Muscle layer of duodenum (tissue), 2 donors: Measurements from ENCODE around the gene ANKRD40CL.

Experiments
- H3K27ac ChIP-seq: one replicate; pipeline ENCODE4 v1.7.0; 2013; ENCODE audit warnings: mild to moderate bottlenecking, low read length
- H3K27me3 ChIP-seq: one replicate; pipeline ENCODE4 v1.7.0; 2013; ENCODE audit warnings: low read depth, mild to moderate bottlenecking, control low read depth, low read length
- H3K36me3 ChIP-seq, 2 donors: one replicate each; pipeline ENCODE4 v1.7.0; 2013; ENCODE audit warnings: low read length in 2 of 2, control low read depth in 1 of 2, mild to moderate bottlenecking in 1 of 2; ENCODE audit not compliant: insufficient read depth in 2 of 2, control insufficient read depth in 1 of 2
- H3K4me1 ChIP-seq, 2 donors: one replicate each; pipeline ENCODE4 v1.7.0; 2013; ENCODE audit warnings: low read length in 2 of 2, mild to moderate bottlenecking in 2 of 2, control low read depth in 1 of 2, moderate library complexity in 1 of 2; ENCODE audit not compliant: insufficient read depth in 2 of 2, control insufficient read depth in 1 of 2
- H3K4me3 ChIP-seq, 2 donors: one replicate each; pipeline ENCODE4 v1.7.0; 2013; ENCODE audit warnings: low read length in 2 of 2, low read depth in 1 of 2, mild to moderate bottlenecking in 1 of 2
- H3K9me3 ChIP-seq, 2 donors: one replicate each; pipeline ENCODE4 v1.7.0; 2013; ENCODE audit warnings: low read length in 2 of 2, control low read depth in 1 of 2, mild to moderate bottlenecking in 1 of 2; ENCODE audit not compliant: control insufficient read depth in 1 of 2
- donor health status: healthy.

The ANKRD40CL gene

DNA sequence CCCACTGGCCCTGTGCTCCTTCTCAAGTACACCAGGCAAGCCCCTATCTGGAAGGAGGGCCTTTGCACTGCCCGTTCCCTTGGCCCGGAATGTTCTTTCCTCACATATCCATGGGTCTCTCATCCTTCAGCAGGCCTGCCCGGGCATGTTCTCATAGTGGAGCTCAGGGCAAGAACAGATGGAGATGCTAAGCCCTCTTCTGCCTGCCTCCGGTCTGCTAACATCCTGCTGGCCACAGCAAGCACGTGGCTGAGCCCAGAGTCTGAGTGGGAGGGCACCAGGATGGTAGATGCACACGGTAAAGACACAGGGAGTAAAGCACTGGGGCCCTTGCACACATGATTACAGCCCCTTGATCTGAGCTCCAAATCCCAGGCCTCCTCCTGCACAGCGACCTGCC, 19.8 kb upstream of the ANKRD40CL start:
- no peak overlapping the region for H3K4me3 ChIP-seq
- no peaks in the 10 kb centered on the region for H3K9me3 ChIP-seq
- no peaks in the 10 kb centered on the region for H3K27me3 ChIP-seq
- no peaks in the 10 kb centered on the region for H3K36me3 ChIP-seq
- peaks cover 0 to 15% of the 10 kb centered on the region in 2 donors for H3K4me1 ChIP-seq
- H3K27ac ChIP-seq = no peak overlapping the region

GRCh38 chr17:50785946-50786570, 18.7 kb upstream of the ANKRD40CL start:
- peaks cover 0 to 15% of the 10 kb centered on the region in 2 donors for H3K4me1 ChIP-seq
- no peaks in the 10 kb centered on the region for H3K27me3 ChIP-seq
- no peak overlapping the region for H3K27ac ChIP-seq
- no peaks in the 10 kb centered on the region for H3K36me3 ChIP-seq
- H3K9me3 ChIP-seq = no peaks in the 10 kb centered on the region
- H3K4me3 ChIP-seq = no peak overlapping the region

DNA sequence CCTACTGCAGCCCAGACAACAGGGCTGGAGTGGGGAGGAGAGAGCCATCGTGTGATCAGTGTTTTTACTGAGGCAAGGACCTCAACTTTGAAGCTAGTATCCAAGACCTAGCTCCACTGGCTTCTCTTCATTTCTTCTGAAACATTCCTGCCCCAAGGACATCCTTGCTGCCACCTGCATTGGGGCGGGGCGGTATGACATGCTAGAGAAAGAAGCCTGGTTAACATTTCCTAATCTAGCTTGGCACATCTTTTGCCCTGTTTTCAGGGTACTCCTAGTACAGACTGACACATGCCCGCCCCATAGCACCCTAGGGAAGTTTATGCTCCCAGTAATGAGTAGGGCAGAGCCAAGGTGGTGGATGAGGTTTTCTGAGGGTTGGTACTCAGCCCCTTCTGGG, 17.8 kb upstream of the ANKRD40CL start:
- H3K27ac ChIP-seq = no peak overlapping the region
- H3K27me3 ChIP-seq = no peaks in the 10 kb centered on the region
- no peak overlapping the region for H3K4me3 ChIP-seq
- H3K36me3 ChIP-seq = no peaks in the 10 kb centered on the region
- no peaks in the 10 kb centered on the region for H3K9me3 ChIP-seq
- peaks cover 0 to 15% of the 10 kb centered on the region in 2 donors for H3K4me1 ChIP-seq

- H3K4me1 ChIP-seq = peaks cover 0 to 15% of the 10 kb centered on the region in 2 donors
- H3K27me3 ChIP-seq = no peaks in the 10 kb centered on the region
- no peak overlapping the region for H3K27ac ChIP-seq
- no peak overlapping the region for H3K4me3 ChIP-seq
- no peaks in the 10 kb centered on the region for H3K36me3 ChIP-seq
- no peaks in the 10 kb centered on the region for H3K9me3 ChIP-seq
Observed at GRCh38 chr17:50783905-50784304, 16.6 kb upstream of the ANKRD40CL start.

- H3K36me3 ChIP-seq = no peaks in the 10 kb centered on the region
- H3K27me3 ChIP-seq = no peaks in the 10 kb centered on the region
- no peak overlapping the region for H3K4me3 ChIP-seq
- H3K27ac ChIP-seq = no peak overlapping the region
- no peaks in the 10 kb centered on the region for H3K9me3 ChIP-seq
- H3K4me1 ChIP-seq = peaks cover 0 to 15% of the 10 kb centered on the region in 2 donors
Observed at GRCh38 chr17:50783193-50783660, 15.9 kb upstream of the ANKRD40CL start.

DNA sequence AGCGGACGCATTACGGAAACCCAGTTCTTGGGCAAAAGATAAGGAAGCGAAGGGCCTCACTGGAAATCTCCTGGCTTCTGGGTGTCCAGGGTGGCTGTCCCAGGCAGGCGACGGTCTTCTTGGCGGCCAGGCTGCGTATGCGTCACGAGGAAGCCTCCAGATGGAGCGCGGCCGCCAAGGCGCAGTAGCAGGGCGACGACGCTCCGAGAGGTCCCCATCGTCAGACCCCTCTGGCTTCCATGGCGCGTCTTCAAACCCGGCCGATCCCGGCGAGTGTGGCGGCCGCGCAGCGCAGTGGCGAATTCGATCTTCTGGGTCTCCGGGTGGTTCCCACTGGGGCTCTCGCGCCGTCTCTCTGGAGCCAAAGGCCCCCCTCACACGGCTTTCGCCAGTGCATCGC, 13.8 kb upstream of the ANKRD40CL start:
- Histone ChIP-seq H3K27ac (no peak overlapping the region), H3K27me3 (no peaks in the 10 kb centered on the region), H3K4me1 (peaks cover 0 to 9% of the 10 kb centered on the region in 2 donors), H3K4me3 (peak overlapping the region in 1 of 2 donors; percentile 49), H3K9me3 (no peaks in the 10 kb centered on the region), H3K36me3 (no peaks in the 10 kb centered on the region)

DNA sequence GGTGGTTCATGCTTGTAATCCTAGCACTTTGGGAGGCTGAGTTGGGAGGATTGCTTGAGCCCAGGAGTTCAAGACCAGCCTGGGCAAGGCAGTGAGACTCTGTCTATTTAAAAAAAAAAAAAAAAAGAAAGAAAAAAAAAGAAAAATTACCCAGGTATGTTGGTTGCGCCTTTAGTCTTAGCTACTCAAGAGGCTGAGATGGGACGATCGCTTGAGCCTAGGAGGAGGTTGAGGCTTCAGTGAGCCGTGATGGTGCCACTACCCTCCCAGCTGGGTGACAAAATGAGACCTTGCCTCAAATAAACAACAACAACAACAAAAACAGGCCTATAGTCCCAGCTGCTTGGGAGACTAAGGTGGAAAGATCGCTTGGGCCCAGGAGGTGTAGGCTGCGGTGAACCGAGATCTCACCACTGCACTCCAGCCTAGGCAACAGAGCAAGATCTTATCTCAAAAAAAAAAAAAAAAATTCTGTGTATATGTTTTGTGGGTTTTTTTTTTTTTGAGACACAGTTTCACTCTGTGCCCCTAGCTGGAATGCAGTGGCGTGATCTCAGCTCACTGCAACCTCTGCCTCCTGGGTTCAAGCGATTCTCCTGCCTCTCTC, 12.5 kb upstream of the ANKRD40CL start:
- no peak overlapping the region for H3K27ac ChIP-seq
- no peaks in the 10 kb centered on the region for H3K4me1 ChIP-seq
- H3K27me3 ChIP-seq = no peaks in the 10 kb centered on the region
- H3K4me3 ChIP-seq = no peak overlapping the region
- H3K9me3 ChIP-seq = no peaks in the 10 kb centered on the region
- no peaks in the 10 kb centered on the region for H3K36me3 ChIP-seq

DNA sequence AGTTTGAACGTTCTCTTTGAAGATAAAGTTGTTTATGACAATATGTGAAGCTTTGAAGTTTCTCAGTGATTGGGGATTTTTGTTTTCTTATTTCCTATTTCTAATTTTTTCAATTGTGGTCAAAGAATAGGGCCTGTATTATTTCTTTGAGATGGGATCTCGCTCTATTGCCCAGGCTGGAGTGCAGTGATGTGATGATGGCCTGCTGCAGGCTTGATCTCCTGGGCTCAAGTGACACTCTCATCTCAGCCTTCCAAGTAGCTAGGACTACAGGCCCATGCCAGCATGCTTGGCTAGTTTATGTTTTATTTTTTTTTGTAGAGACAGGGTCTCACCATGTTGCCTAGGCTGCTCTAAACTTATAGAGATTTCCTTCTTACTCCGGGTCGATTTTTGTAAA, 11.7 kb upstream of the ANKRD40CL start:
- Histone ChIP-seq H3K27me3 (no peaks in the 10 kb centered on the region), H3K36me3 (no peaks in the 10 kb centered on the region), H3K9me3 (no peaks in the 10 kb centered on the region), H3K27ac (no peak overlapping the region), H3K4me1 (no peaks in the 10 kb centered on the region), H3K4me3 (no peak overlapping the region)

- H3K27me3 ChIP-seq = no peaks in the 10 kb centered on the region
Observed at GRCh38 chr17:50778471-50778870, 11.2 kb upstream of the ANKRD40CL start.

GRCh38 chr17:50775926-50776325, 8.6 kb upstream of the ANKRD40CL start:
- no peaks in the 10 kb centered on the region for H3K27me3 ChIP-seq

More at GRCh38 chr17:50778471-50778870, 11.2 kb upstream of the ANKRD40CL start:
- Histone ChIP-seq H3K27ac (no peak overlapping the region), H3K4me3 (no peak overlapping the region), H3K4me1 (no peaks in the 10 kb centered on the region), H3K9me3 (no peaks in the 10 kb centered on the region), H3K36me3 (no peaks in the 10 kb centered on the region)

DNA sequence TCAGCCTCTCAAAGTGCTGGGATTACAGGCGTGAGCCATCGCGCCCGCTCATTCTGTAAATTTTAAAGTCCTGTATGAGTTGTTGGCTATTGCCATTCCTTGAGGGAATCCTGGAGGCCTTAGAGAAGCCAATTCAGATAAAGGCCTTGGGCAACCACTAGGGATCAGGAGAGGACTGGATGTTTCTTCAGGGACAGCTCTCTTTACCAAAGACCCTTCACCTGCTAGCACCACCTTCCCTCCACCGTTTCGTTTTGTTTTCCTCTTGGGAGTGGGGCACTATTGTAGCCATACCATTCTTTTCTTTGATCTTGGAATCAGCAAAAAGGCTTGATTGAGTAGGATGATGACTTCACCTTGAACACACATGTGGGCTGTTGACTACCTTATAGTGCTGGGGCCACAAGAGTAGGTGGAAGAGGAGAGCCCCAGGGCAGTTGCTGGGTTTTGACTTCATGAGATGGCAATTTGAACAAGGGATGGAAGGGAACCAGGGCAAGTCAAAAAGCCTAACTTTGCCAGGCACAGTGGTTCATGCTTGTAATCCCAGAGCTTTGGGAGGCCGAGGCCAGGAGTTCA, 7.0 kb upstream of the ANKRD40CL start:
- no peak overlapping the region for H3K27ac ChIP-seq
- no peaks in the 10 kb centered on the region for H3K4me1 ChIP-seq
- H3K9me3 ChIP-seq = no peaks in the 10 kb centered on the region
- no peaks in the 10 kb centered on the region for H3K27me3 ChIP-seq
- no peaks in the 10 kb centered on the region for H3K36me3 ChIP-seq
- H3K4me3 ChIP-seq = no peak overlapping the region

More at GRCh38 chr17:50775926-50776325, 8.6 kb upstream of the ANKRD40CL start:
- no peaks in the 10 kb centered on the region for H3K4me1 ChIP-seq
- no peak overlapping the region for H3K27ac ChIP-seq
- H3K9me3 ChIP-seq = no peaks in the 10 kb centered on the region
- no peaks in the 10 kb centered on the region for H3K36me3 ChIP-seq
- no peak overlapping the region for H3K4me3 ChIP-seq
